A673 (cell line): ENCODE data around the gene SND1. TPM values are rescaled to one million over a fixed set of nuclear protein-coding genes. Genes with fewer than 3 reads are reported as not detected.

Experiments used
- BruUV-seq: library from RNA; stranded (reverse); fragments of 400-500 nt; replicated peaks from 2 replicates; lab custom pipeline; 2021; lab: Mats Ljungman, UMichigan
- CTCF ChIA-PET: fragments of 300-600 bp; sonication (Branson Sonifier 250); formaldehyde crosslinking; loops from one replicate; lab custom pipeline; 2022; ENCODE audit warnings: antibody characterized with exemption; lab: Charles Lee
- POLR2A ChIA-PET: fragments of 300-600 bp; sonication (Branson Sonifier 250); formaldehyde crosslinking; loops from one replicate; lab custom pipeline; 2022; ENCODE audit warnings: antibody characterized with exemption; ENCODE audit not compliant: low non-redundant PET; lab: Charles Lee
- DNase-seq: peaks from one replicate; pipeline ENCODE4 v3.0.0-alpha.2; 2015; ENCODE audit warnings: low spot score
- H3K27ac ChIP-seq: fragments of 200-600 bp; sonication (generic); 2 replicates; pipeline ENCODE4 v1.5.1; 2016; ENCODE audit warnings: mixed run types, low read depth, mild to moderate bottlenecking, mixed read lengths, antibody characterized with exemption, low read length; ENCODE audit not compliant: poor library complexity, severe bottlenecking
- H3K27me3 ChIP-seq: fragments of 200-600 bp; sonication (generic); replicated peaks from 2 replicates; pipeline ENCODE4 v1.6.1; 2017; ENCODE audit warnings: mixed run types, low read depth, mild to moderate bottlenecking, mixed read lengths, antibody characterized with exemption, low read length; ENCODE audit not compliant: insufficient read depth, poor library complexity
- H3K36me3 ChIP-seq: fragments of 200-600 bp; sonication (generic); 2 replicates; pipeline ENCODE4 v1.6.1; 2016; ENCODE audit warnings: mixed run types, mild to moderate bottlenecking, mixed read lengths, antibody characterized with exemption, low read length; ENCODE audit not compliant: insufficient read depth, poor library complexity, severe bottlenecking
- H3K4me1 ChIP-seq: fragments of 200-600 bp; sonication (generic); 2 replicates; pipeline ENCODE4 v1.6.1; 2017; ENCODE audit warnings: mixed run types, mild to moderate bottlenecking, mixed read lengths, antibody characterized with exemption, low read length; ENCODE audit not compliant: insufficient read depth, poor library complexity, severe bottlenecking
- H3K4me3 ChIP-seq: fragments of 200-600 bp; sonication (generic); 2 replicates; pipeline ENCODE4 v1.5.1; 2016; ENCODE audit warnings: low read depth, mixed run types, mild to moderate bottlenecking, mixed read lengths, low read length; ENCODE audit not compliant: poor library complexity, severe bottlenecking
- H3K9me3 ChIP-seq: fragments of 200-600 bp; sonication (generic); 2 replicates; pipeline ENCODE4 v1.6.1; 2016; ENCODE audit warnings: mixed run types, low read depth, mild to moderate bottlenecking, mixed read lengths, antibody characterized with exemption, low read length; ENCODE audit not compliant: poor library complexity, severe bottlenecking
- CTCF ChIP-seq: fragments of 300-800, 200-600 bp; sonication (generic); conservative IDR thresholded peaks from 2 replicates; pipeline ENCODE4 v1.5.1; 2017; ENCODE audit warnings: low read depth, mild to moderate bottlenecking, antibody characterized with exemption, low read length, moderate library complexity, mixed read lengths
- EZH2 ChIP-seq: fragments of 200-600 bp; sonication (generic); IDR thresholded peaks from 2 replicates; pipeline ENCODE4 v1.6.1; 2017; ENCODE audit warnings: borderline replicate concordance, low read depth, mild to moderate bottlenecking, mixed read lengths, antibody characterized with exemption, low read length; ENCODE audit not compliant: poor library complexity, severe bottlenecking
- intact Hi-C: fragments of 100-400 bp; cut with micrococcal nuclease; formaldehyde crosslinking; loops from one replicate; pipeline ENCODE4 v1.10.0; 2022; ENCODE audit not compliant: unreplicated experiment
- total RNA-seq: library from RNA; stranded (reverse); gene quantifications from 2 replicates; pipeline ENCODE4 v1.2.3, GENCODE V29; 2021

SND1 gene
- total RNA-seq, 1 experiment from 2014 or later: 177 TPM

GRCh38 chr7:128082431-128082830 lies 430.4 kb downstream of the SND1 start:
- POLR2A ChIA-PET: no interaction called here
- intact Hi-C loops: no loop called here
- CTCF ChIA-PET: no interaction called here
- no peak overlapping the region for H3K27ac ChIP-seq
- peaks cover 9% of the 10 kb centered on the region for H3K36me3 ChIP-seq
- DNase-seq: no peak
- H3K4me3 ChIP-seq: no peak overlapping the region
- H3K4me1 ChIP-seq: no peaks in the 10 kb centered on the region
- H3K27me3 ChIP-seq: no peaks in the 10 kb centered on the region
- H3K9me3 ChIP-seq: no peaks in the 10 kb centered on the region
- no TSS peak for BruUV-seq
- TF ChIP-seq EZH2 (no peak), CTCF (no peak)

- Histone ChIP-seq H3K4me1 (no peaks in the 10 kb centered on the region), H3K27ac (no peak overlapping the region), H3K36me3 (peaks cover 9% of the 10 kb centered on the region), H3K27me3 (no peaks in the 10 kb centered on the region), H3K9me3 (no peaks in the 10 kb centered on the region), H3K4me3 (no peak overlapping the region)
- TF ChIP-seq CTCF (no peak), EZH2 (no peak)
- no TSS peak for BruUV-seq
- CTCF ChIA-PET: no interaction called here
- POLR2A ChIA-PET: no interaction called here
- no peak for DNase-seq
- intact Hi-C loops: no loop called here
These were observed 433.1 kb downstream of the SND1 start for GRCh38 chr7:128084896-128085608.

DNA sequence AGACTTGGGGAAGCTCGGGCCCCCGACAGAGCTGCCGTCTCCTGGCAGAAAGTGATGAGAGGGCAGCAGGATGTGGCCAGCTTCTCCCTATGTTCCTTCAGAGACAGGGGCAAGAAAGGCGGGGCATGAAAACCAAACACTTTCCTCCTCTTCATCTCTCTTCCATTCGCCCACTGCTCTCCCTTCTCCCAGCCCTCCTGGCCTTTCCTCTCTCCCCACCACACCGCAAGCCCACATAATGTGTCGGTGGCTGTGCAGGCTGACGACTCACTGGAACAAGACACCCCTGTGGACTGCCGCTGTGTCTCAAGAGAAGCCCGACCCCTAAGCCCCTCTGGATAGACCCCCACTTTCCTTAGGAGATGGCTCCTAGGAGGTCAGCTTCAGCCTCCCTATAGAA lies 438.5 kb downstream of the SND1 start:
- no peaks in the 10 kb centered on the region for H3K27me3 ChIP-seq
- POLR2A ChIA-PET: no interaction called here
- no peaks in the 10 kb centered on the region for H3K4me1 ChIP-seq
- no TSS peak for BruUV-seq
- H3K36me3 ChIP-seq: peaks cover 13% of the 10 kb centered on the region
- no peak overlapping the region for H3K27ac ChIP-seq
- DNase-seq: no peak
- CTCF ChIA-PET: no interaction called here
- no peaks in the 10 kb centered on the region for H3K9me3 ChIP-seq
- intact Hi-C loops: no loop called here
- no peak overlapping the region for H3K4me3 ChIP-seq
- TF ChIP-seq EZH2: no peak
- TF ChIP-seq CTCF: no peak
